ENCODE measurements around the gene GUCY2D.

GUCY2D gene

DNA sequence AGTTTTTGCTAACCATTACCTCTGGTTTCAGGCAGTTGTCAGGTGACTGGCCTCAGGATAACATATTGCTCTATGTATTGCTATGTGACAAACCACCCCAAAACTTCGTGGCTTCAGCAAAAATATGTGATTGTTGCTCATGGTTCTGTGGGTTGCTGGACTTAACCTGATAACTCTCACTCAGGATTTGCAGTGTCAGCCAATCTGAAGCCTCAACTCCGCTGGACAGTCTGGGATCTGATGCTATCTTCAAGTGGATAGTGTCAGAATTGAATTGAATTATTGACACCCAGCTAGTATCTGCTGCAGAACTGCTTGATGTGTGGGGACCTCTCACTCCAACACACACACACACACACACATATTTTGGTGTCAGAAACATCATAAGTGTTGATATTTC, 34.7 kb upstream of the GUCY2D start:
- no peaks in the 10 kb centered on the region for H3K27me3 ChIP-seq (ENCODE audit: insufficient read depth, low read length, poor library complexity, severe bottlenecking)
- H3F3A ChIP-seq (ENCODE audit: low read depth), result no peaks in the 10 kb centered on the region
- no peaks in the 10 kb centered on the region for H4K20me1 ChIP-seq (ENCODE audit: insufficient read depth, low read length, poor library complexity, severe bottlenecking)
- no peak overlapping the region for H3K4me3 ChIP-seq (ENCODE audit: low read length, poor library complexity, severe bottlenecking)
- H2AFZ ChIP-seq (ENCODE audit: low read length), result no peak overlapping the region
- H3K36me3 ChIP-seq (ENCODE audit: insufficient read depth, low read length), result no peaks in the 10 kb centered on the region
- H3K9ac ChIP-seq (ENCODE audit: low read depth, low read length, poor library complexity, severe bottlenecking), result no peak overlapping the region
- no peaks in the 10 kb centered on the region for H3K9me2 ChIP-seq (replicated peaks; ENCODE audit: low read depth, low read length)
- no peaks in the 10 kb centered on the region for H3K4me1 ChIP-seq (ENCODE audit: insufficient read depth, low read length, poor library complexity, severe bottlenecking)
- H3K4me2 ChIP-seq (ENCODE audit: low read depth, low read length, poor library complexity, severe bottlenecking), result no peak overlapping the region
- no peaks in the 10 kb centered on the region for H3K79me2 ChIP-seq (ENCODE audit: insufficient read depth, low read length)
- no peaks in the 10 kb centered on the region for H3K9me3 ChIP-seq (ENCODE audit: insufficient read depth, low read depth, low read length)
- TF ChIP-seq, protein P1, sequence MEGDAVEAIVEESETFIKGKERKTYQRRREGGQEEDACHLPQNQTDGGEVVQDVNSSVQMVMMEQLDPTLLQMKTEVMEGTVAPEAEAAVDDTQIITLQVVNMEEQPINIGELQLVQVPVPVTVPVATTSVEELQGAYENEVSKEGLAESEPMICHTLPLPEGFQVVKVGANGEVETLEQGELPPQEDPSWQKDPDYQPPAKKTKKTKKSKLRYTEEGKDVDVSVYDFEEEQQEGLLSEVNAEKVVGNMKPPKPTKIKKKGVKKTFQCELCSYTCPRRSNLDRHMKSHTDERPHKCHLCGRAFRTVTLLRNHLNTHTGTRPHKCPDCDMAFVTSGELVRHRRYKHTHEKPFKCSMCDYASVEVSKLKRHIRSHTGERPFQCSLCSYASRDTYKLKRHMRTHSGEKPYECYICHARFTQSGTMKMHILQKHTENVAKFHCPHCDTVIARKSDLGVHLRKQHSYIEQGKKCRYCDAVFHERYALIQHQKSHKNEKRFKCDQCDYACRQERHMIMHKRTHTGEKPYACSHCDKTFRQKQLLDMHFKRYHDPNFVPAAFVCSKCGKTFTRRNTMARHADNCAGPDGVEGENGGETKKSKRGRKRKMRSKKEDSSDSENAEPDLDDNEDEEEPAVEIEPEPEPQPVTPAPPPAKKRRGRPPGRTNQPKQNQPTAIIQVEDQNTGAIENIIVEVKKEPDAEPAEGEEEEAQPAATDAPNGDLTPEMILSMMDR (conservative IDR thresholded peaks at IDR 0.05; ENCODE audit: low read length), result no peak
- TF ChIP-seq EZH2phosphoT487 (IDR thresholded peaks at IDR 0.05; ENCODE audit: borderline replicate concordance), result no peak

DNA sequence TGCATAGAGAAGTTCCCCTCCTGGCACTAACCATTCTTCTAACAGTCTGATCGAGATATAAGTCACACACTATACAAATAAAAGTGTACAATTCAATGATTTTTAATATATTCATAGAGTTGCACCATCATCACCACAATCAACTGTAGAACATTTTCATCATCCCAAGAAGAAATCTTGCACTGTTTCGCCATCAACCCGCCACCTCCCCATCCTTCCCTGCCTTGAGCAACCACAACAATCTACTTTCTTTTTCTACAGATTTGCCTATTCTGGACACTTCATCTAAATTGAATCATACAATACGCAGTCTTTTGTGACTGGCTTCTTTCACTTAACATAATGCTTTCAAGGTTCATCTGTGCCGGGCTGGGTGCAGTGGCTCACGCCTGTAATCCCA, 33.0 kb upstream of the GUCY2D start:
- H3K79me2 ChIP-seq (ENCODE audit: insufficient read depth, low read length), result no peaks in the 10 kb centered on the region
- no peaks in the 10 kb centered on the region for H3K36me3 ChIP-seq (ENCODE audit: insufficient read depth, low read length)
- H3K27me3 ChIP-seq (ENCODE audit: insufficient read depth, low read length, poor library complexity, severe bottlenecking), result no peaks in the 10 kb centered on the region
- TF ChIP-seq, protein P1 (conservative IDR thresholded peaks at IDR 0.05; ENCODE audit: low read length), result no peak
- TF ChIP-seq EZH2phosphoT487 (IDR thresholded peaks at IDR 0.05; ENCODE audit: borderline replicate concordance), result no peak
- no peak overlapping the region for H2AFZ ChIP-seq (ENCODE audit: low read length)
- no peak overlapping the region for H3K9ac ChIP-seq (ENCODE audit: low read depth, low read length, poor library complexity, severe bottlenecking)
- H3K9me2 ChIP-seq (replicated peaks; ENCODE audit: low read depth, low read length), result no peaks in the 10 kb centered on the region
- H3K9me3 ChIP-seq (ENCODE audit: insufficient read depth, low read depth, low read length), result peaks cover 2% of the 10 kb centered on the region; the same call in 1 of the 2 replicates
- no peaks in the 10 kb centered on the region for H4K20me1 ChIP-seq (ENCODE audit: insufficient read depth, low read length, poor library complexity, severe bottlenecking)
- no peaks in the 10 kb centered on the region for H3K4me1 ChIP-seq (ENCODE audit: insufficient read depth, low read length, poor library complexity, severe bottlenecking)
- no peak overlapping the region for H3K4me2 ChIP-seq (ENCODE audit: low read depth, low read length, poor library complexity, severe bottlenecking)
- no peaks in the 10 kb centered on the region for H3F3A ChIP-seq (ENCODE audit: low read depth)
- H3K4me3 ChIP-seq (ENCODE audit: low read length, poor library complexity, severe bottlenecking), result no peak overlapping the region

DNA sequence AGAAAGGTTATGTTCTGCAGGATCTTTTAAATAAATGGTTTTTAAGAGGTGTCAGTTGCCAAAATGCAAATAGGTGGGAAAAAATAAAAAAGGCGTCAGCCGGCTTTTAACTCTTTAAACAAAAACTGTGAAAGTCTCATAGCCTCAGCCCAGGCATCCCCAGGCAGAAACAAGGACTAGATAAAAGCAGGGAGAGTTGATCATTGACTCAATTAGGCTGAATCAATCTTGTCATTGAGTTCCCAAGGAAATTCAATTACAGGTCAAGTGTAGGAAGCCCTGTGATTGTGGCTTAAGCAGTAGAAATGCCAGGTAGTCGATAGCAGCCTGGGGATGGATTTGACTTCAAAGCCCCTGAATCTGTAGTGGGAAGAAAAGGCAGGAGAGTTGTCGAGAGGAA, 30.8 kb upstream of the GUCY2D start:
- Histone ChIP-seq H3K4me2 (ENCODE audit: low read depth, low read length, poor library complexity, severe bottlenecking) (no peak overlapping the region), H2AFZ (ENCODE audit: low read length) (no peak overlapping the region), H3K9ac (ENCODE audit: low read depth, low read length, poor library complexity, severe bottlenecking) (no peak overlapping the region), H3K4me1 (ENCODE audit: insufficient read depth, low read length, poor library complexity, severe bottlenecking) (no peaks in the 10 kb centered on the region), H3K9me3 (ENCODE audit: insufficient read depth, low read depth, low read length) (peaks cover 17% of the 10 kb centered on the region), H4K20me1 (ENCODE audit: insufficient read depth, low read length, poor library complexity, severe bottlenecking) (no peaks in the 10 kb centered on the region), H3K9me2 (replicated peaks; ENCODE audit: low read depth, low read length) (no peaks in the 10 kb centered on the region), H3F3A (ENCODE audit: low read depth) (no peaks in the 10 kb centered on the region), H3K27me3 (ENCODE audit: insufficient read depth, low read length, poor library complexity, severe bottlenecking) (no peaks in the 10 kb centered on the region), H3K4me3 (ENCODE audit: low read length, poor library complexity, severe bottlenecking) (no peak overlapping the region), H3K36me3 (ENCODE audit: insufficient read depth, low read length) (no peaks in the 10 kb centered on the region), H3K79me2 (ENCODE audit: insufficient read depth, low read length) (no peaks in the 10 kb centered on the region)
- TF ChIP-seq, protein P1 (conservative IDR thresholded peaks at IDR 0.05; ENCODE audit: low read length), result no peak
- no peak for TF ChIP-seq EZH2phosphoT487 (IDR thresholded peaks at IDR 0.05; ENCODE audit: borderline replicate concordance)

Data from Loucy (cell line).